Measurements from ENCODE around the gene THAP5.

Gene THAP5

GRCh38 chr7:108517951-108518350 is 51.6 kb downstream of the THAP5 start:
- Histone ChIP-seq H3K4me1 (ENCODE audit: control insufficient read depth, insufficient read depth, low read length, poor library complexity, severe bottlenecking) (no peaks in the 10 kb centered on the region), H3K27ac (ENCODE audit: insufficient read depth, low read length, poor library complexity, severe bottlenecking) (no peak overlapping the region), H3K36me3 (ENCODE audit: control insufficient read depth, insufficient read depth, low read length) (peaks cover 23% of the 10 kb centered on the region), H3K27me3 (replicated peaks; ENCODE audit: control insufficient read depth, insufficient read depth, low read length, poor library complexity, severe bottlenecking) (no peaks in the 10 kb centered on the region), H3K9me3 (ENCODE audit: control insufficient read depth, low read length) (no peaks in the 10 kb centered on the region), H3K4me3 (ENCODE audit: insufficient read depth, low read depth, low read length, poor library complexity, severe bottlenecking) (no peak overlapping the region)
- DNase-seq = no peak

- H3K36me3 ChIP-seq (ENCODE audit: control insufficient read depth, insufficient read depth, low read length) = peaks cover 34% of the 10 kb centered on the region
- H3K4me1 ChIP-seq (ENCODE audit: control insufficient read depth, insufficient read depth, low read length, poor library complexity, severe bottlenecking) = no peaks in the 10 kb centered on the region
- H3K27me3 ChIP-seq (replicated peaks; ENCODE audit: control insufficient read depth, insufficient read depth, low read length, poor library complexity, severe bottlenecking) = no peaks in the 10 kb centered on the region
- DNase-seq = no peak
- H3K27ac ChIP-seq (ENCODE audit: insufficient read depth, low read length, poor library complexity, severe bottlenecking) = no peak overlapping the region
- H3K4me3 ChIP-seq (ENCODE audit: insufficient read depth, low read depth, low read length, poor library complexity, severe bottlenecking) = no peak overlapping the region
- no peaks in the 10 kb centered on the region for H3K9me3 ChIP-seq (ENCODE audit: control insufficient read depth, low read length)
Measured at GRCh38 chr7:108515630-108516029, 53.9 kb downstream of the THAP5 start.

GRCh38 chr7:108515013-108515412 is 54.5 kb downstream of the THAP5 start:
- Histone ChIP-seq H3K36me3 (ENCODE audit: control insufficient read depth, insufficient read depth, low read length) (peaks cover 32% of the 10 kb centered on the region), H3K9me3 (ENCODE audit: control insufficient read depth, low read length) (no peaks in the 10 kb centered on the region), H3K4me3 (ENCODE audit: insufficient read depth, low read depth, low read length, poor library complexity, severe bottlenecking) (no peak overlapping the region), H3K27ac (ENCODE audit: insufficient read depth, low read length, poor library complexity, severe bottlenecking) (no peak overlapping the region), H3K27me3 (replicated peaks; ENCODE audit: control insufficient read depth, insufficient read depth, low read length, poor library complexity, severe bottlenecking) (no peaks in the 10 kb centered on the region), H3K4me1 (ENCODE audit: control insufficient read depth, insufficient read depth, low read length, poor library complexity, severe bottlenecking) (no peaks in the 10 kb centered on the region)
- no peak for DNase-seq
